SH-SY5Y (cell line): ENCODE data around the gene ITFG1.

Experiments used
- GATA2 ChIP-seq: IDR thresholded peaks from 2 replicates; pipeline ENCODE4 v1.6.1; 2011; ENCODE audit warnings: mild to moderate bottlenecking, low read depth, low read length
- GATA3 ChIP-seq: IDR thresholded peaks from 2 replicates; pipeline ENCODE4 v1.6.1; 2011; ENCODE audit warnings: low read depth, mild to moderate bottlenecking, low read length, moderate library complexity

DNA sequence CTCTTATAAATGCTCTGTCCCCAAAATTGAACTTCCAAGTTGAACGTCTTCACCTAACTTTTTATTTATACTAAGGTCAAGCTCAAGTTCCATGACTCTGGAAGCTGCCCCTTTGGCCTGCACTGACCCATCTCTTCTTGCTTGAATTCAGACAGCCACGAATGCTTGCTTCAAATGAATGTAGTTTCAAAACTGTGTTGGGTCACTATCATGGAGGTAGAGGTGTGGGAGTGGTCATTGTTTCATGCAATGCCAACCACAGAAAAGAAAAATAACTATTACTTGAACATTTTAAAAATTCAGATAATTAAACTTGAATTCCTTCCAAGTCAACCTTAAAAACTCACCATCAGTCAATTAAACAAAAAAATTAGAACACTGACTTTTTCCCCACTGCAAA is 2.5 kb downstream of the ITFG1 start:
- TF ChIP-seq GATA2 (no peak), GATA3 (no peak)
